ENCODE data around the gene EPN2.
"Not testable (repeated sequence)": the region's sequence is repeated elsewhere in the genome, so short reads cannot be mapped to it uniquely, and the experiment has no call there.

The EPN2 gene

GRCh38 chr17:19270704-19271611 lies 33.8 kb downstream of the EPN2 start:
- ChIA-PET CTCF (no interaction called here), POLR2A (interaction anchor here (0.8 kb wide), 1 partner anchor 22 kb away, joined by 3 read pairs; no protein-coding TSS in a partner anchor)
- TF ChIP-seq SP1 (IDR thresholded peaks at IDR 0.05) (no peak), BHLHE40 (IDR thresholded peaks at IDR 0.05; ENCODE audit: borderline replicate concordance) (no peak), ZNF384 (IDR thresholded peaks at IDR 0.05) (no peak), FOXM1 (IDR thresholded peaks at IDR 0.05; ENCODE audit: borderline replicate concordance) (no peak), NFRKB (IDR thresholded peaks at IDR 0.05) (no peak), PKNOX1 (IDR thresholded peaks at IDR 0.05) (no peak), ELF4 (IDR thresholded peaks at IDR 0.05) (no peak), CTBP1 (IDR thresholded peaks at IDR 0.05; ENCODE audit: borderline replicate concordance) (no peak), HDGF (IDR thresholded peaks at IDR 0.05; ENCODE audit: borderline replicate concordance) (no peak), LEF1 (IDR thresholded peaks at IDR 0.05; ENCODE audit: borderline replicate concordance) (no peak), FOXA1 (IDR thresholded peaks at IDR 0.05) (no peak), FOXK2 (IDR thresholded peaks at IDR 0.05) (no peak), ARNT (IDR thresholded peaks at IDR 0.05) (no peak), TARDBP (IDR thresholded peaks at IDR 0.05) (no peak), L3MBTL2 (conservative IDR thresholded peaks at IDR 0.05) (no peak), SUZ12 (IDR thresholded peaks at IDR 0.05) (no peak)
- no peak for DNase-seq (ENCODE audit: extremely low spot score)

- no peak for DNase-seq (ENCODE audit: extremely low spot score)
- ChIA-PET POLR2A (interaction anchor here (0.8 kb wide), 1 partner anchor 23 kb away, joined by 3 read pairs; no protein-coding TSS in a partner anchor), CTCF (interaction anchor here (1.0 kb wide), 1 partner anchor 33 kb away, joined by 3 read pairs; no protein-coding TSS in a partner anchor)
- TF ChIP-seq SP1 (IDR thresholded peaks at IDR 0.05) (no peak), FOXA1 (IDR thresholded peaks at IDR 0.05) (no peak), SUZ12 (IDR thresholded peaks at IDR 0.05) (no peak), ARNT (IDR thresholded peaks at IDR 0.05) (no peak), FOXM1 (IDR thresholded peaks at IDR 0.05; ENCODE audit: borderline replicate concordance) (no peak), BHLHE40 (IDR thresholded peaks at IDR 0.05; ENCODE audit: borderline replicate concordance) (no peak), HDGF (IDR thresholded peaks at IDR 0.05; ENCODE audit: borderline replicate concordance) (no peak), FOXK2 (IDR thresholded peaks at IDR 0.05) (no peak), NFRKB (IDR thresholded peaks at IDR 0.05) (no peak), L3MBTL2 (conservative IDR thresholded peaks at IDR 0.05) (no peak), PKNOX1 (IDR thresholded peaks at IDR 0.05) (no peak), ELF4 (IDR thresholded peaks at IDR 0.05) (no peak), CTBP1 (IDR thresholded peaks at IDR 0.05; ENCODE audit: borderline replicate concordance) (no peak), ZNF384 (IDR thresholded peaks at IDR 0.05) (no peak)
Measured at GRCh38 chr17:19271780-19272357, 34.7 kb downstream of the EPN2 start.

- TF ChIP-seq SUZ12 (IDR thresholded peaks at IDR 0.05) (no peak), L3MBTL2 (conservative IDR thresholded peaks at IDR 0.05) (no peak), PKNOX1 (IDR thresholded peaks at IDR 0.05) (no peak)
- POLR2A ChIA-PET, result no interaction called here
- no peak for DNase-seq (ENCODE audit: extremely low spot score)
- CTCF ChIA-PET, result no interaction called here
Measured at GRCh38 chr17:19273731-19274130, 36.6 kb downstream of the EPN2 start.

- TF ChIP-seq LEF1 (IDR thresholded peaks at IDR 0.05; ENCODE audit: borderline replicate concordance), result no peak
- TF ChIP-seq NFRKB (IDR thresholded peaks at IDR 0.05), result no peak
- TF ChIP-seq SUZ12 (IDR thresholded peaks at IDR 0.05), result no peak
- TF ChIP-seq ARNT (IDR thresholded peaks at IDR 0.05), result no peak
- TF ChIP-seq L3MBTL2 (conservative IDR thresholded peaks at IDR 0.05), result no peak
- TF ChIP-seq TARDBP (IDR thresholded peaks at IDR 0.05), result no peak
- TF ChIP-seq ZNF384 (IDR thresholded peaks at IDR 0.05), result no peak
- TF ChIP-seq BHLHE40 (IDR thresholded peaks at IDR 0.05; ENCODE audit: borderline replicate concordance), result no peak
- no peak for TF ChIP-seq HDGF (IDR thresholded peaks at IDR 0.05; ENCODE audit: borderline replicate concordance)
- ChIA-PET POLR2A (no interaction called here), CTCF (no interaction called here)
Measured at GRCh38 chr17:19274893-19275292, 37.7 kb downstream of the EPN2 start.

GRCh38 chr17:19275457-19276127 lies 38.4 kb downstream of the EPN2 start:
- DNase-seq (ENCODE audit: extremely low spot score), result no peak
- no peak for TF ChIP-seq ELF4 (IDR thresholded peaks at IDR 0.05)
- no peak for TF ChIP-seq BHLHE40 (IDR thresholded peaks at IDR 0.05; ENCODE audit: borderline replicate concordance)
- TF ChIP-seq FOXA1 (IDR thresholded peaks at IDR 0.05), result no peak
- TF ChIP-seq CTBP1 (IDR thresholded peaks at IDR 0.05; ENCODE audit: borderline replicate concordance), result no peak
- no peak for TF ChIP-seq L3MBTL2 (conservative IDR thresholded peaks at IDR 0.05)
- TF ChIP-seq ARNT (IDR thresholded peaks at IDR 0.05), result no peak
- TF ChIP-seq PKNOX1 (IDR thresholded peaks at IDR 0.05), result no peak
- no peak for TF ChIP-seq FOXK2 (IDR thresholded peaks at IDR 0.05)
- no peak for TF ChIP-seq TARDBP (IDR thresholded peaks at IDR 0.05)
- TF ChIP-seq LEF1 (IDR thresholded peaks at IDR 0.05; ENCODE audit: borderline replicate concordance), result no peak
- no peak for TF ChIP-seq SUZ12 (IDR thresholded peaks at IDR 0.05)
- no peak for TF ChIP-seq FOXM1 (IDR thresholded peaks at IDR 0.05; ENCODE audit: borderline replicate concordance)
- no peak for TF ChIP-seq SP1 (IDR thresholded peaks at IDR 0.05)
- TF ChIP-seq NFRKB (IDR thresholded peaks at IDR 0.05), result no peak
- TF ChIP-seq ZNF384 (IDR thresholded peaks at IDR 0.05), result no peak
- POLR2A ChIA-PET, result no interaction called here
- CTCF ChIA-PET, result no interaction called here

More at GRCh38 chr17:19274893-19275292, 37.7 kb downstream of the EPN2 start:
- DNase-seq (ENCODE audit: extremely low spot score), result no peak

- POLR2A ChIA-PET; DNase-seq (ENCODE audit: extremely low spot score): not testable (repeated sequence)
- CTCF ChIA-PET, result interaction anchor here (0.6 to 1.0 kb wide), 2 partner anchors 11 to 60 kb away, joined by 4 to 5 read pairs; no protein-coding TSS in a partner anchor
Measured at GRCh38 chr17:19278284-19278683, 41.1 kb downstream of the EPN2 start.
